Skin epidermis (tissue), 12 donors: ENCODE measurements around the gene LBX2.

Experiments
- H3K27ac ChIP-seq, 21 experiments: fragments of 200-600 bp; sonication (generic) in 11 of 21; one replicate each; pipeline ENCODE4 v1.5.0; 2020; ENCODE audit warnings: mild to moderate bottlenecking in 3 of 21, inconsistent platforms in 2 of 21, moderate library complexity in 2 of 21
- H3K4me3 ChIP-seq, 7 experiments: fragments of 200-600 bp; sonication (generic) in 2 of 7; one replicate each; pipeline ENCODE4 v1.5.0; 2020; ENCODE audit warnings: inconsistent platforms in 2 of 7, mild to moderate bottlenecking in 2 of 7, moderate library complexity in 1 of 7

Gene LBX2, protein sequence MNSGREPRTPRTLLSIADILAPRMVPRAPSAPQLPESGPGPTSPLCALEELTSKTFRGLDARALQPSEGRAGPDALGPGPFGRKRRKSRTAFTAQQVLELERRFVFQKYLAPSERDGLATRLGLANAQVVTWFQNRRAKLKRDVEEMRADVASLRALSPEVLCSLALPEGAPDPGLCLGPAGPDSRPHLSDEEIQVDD

DNA sequence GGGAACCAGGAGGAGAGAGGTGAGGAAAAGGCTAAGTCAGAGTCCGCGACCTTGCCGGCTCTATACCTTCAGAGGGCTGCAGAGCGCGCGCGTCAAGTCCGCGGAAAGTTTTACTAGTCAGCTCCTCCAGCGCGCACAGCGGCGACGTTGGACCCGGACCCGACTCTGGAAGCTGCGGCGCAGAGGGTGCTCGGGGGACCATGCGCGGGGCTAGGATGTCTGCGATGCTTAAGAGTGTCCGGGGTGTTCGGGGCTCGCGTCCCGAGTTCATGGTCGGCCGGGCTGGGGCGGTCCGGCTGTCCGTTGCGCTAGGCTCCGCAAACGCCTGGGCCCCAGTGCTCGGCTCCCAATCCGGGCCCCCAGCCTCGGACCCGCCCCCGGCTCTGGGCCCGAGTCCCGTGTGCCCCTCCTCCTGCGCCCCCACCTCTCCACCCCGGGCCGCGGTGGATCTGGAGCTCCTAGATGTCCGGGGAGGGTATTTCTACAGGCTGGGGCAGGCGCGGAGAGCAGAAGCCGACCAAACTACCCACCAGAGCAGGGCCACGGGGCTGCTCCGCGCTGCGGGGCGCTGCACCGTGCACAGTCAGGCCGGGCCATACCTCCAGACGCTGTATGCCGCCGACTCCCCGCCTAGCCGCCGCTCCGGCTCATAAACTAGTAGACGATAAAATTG is at the start of gene LBX2:
LBX2 (minus strand) TSS at position 337 of the 673 bp plus-strand sequence; CDS start at position 271, 66 bp downstream.
- Histone ChIP-seq H3K27ac (peak within 1 kb of the TSS in 2 of 21 experiments; percentile 56 to 65), H3K4me3 (peak within 1 kb of the TSS in 6 of 7 experiments; percentile 9 to 43 (median 26))

DNA sequence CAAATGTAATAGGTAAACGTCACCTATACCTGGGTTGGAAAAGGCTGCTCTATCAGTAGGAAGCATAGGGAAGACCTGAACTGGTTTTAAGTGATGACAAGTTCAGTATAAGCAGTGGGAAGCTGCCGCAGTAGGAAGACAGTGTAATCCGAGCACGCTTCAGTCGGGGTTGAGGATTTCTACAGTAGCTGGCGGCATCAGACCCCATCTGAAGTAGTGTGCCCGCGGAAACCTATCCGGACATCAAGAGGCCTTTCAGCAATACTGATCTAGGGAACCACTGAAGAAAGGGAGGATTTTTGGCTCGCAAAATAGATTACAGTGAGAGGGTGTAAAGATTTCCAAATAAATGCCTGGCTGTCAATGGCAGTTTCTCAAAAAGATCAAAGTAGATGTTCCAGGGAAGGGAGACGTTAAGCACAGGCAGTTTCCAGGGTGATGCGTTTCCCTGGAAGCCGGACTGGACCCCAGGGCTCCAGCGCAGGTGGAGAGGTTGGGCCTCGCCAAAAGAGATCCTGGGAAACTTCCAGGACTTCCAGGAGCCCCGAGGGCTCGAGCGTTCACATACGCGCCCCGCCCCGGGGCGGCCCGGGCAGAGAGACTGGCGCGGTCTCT is 49.0 kb upstream of the LBX2 start:
- Histone ChIP-seq H3K4me3 (peak overlapping the region; percentile 21 to 53 (median 47)), H3K27ac (peak overlapping the region in 19 of 21 experiments; percentile 9 to 86 (median 63))

DNA sequence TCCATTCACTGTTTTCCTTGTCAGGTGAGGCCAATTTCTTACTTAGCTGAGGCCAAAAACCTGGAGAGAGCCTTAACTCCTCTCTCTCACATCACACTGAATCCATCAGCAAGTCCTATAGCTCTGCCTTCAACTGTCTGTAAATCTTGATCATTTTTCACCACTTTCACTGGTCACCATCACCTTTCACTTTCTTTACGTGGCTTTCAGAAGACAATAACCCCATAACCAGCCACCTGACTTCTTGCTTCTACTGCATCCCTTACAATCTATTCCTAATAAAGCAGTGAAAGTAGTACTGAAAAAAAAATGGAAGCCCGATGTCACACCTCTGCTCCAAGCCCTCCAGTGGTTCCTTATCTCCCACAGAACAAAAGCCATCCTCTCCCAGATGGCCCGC is 46.6 kb upstream of the LBX2 start:
- H3K27ac ChIP-seq, result no peak overlapping the region
- no peak overlapping the region for H3K4me3 ChIP-seq

DNA sequence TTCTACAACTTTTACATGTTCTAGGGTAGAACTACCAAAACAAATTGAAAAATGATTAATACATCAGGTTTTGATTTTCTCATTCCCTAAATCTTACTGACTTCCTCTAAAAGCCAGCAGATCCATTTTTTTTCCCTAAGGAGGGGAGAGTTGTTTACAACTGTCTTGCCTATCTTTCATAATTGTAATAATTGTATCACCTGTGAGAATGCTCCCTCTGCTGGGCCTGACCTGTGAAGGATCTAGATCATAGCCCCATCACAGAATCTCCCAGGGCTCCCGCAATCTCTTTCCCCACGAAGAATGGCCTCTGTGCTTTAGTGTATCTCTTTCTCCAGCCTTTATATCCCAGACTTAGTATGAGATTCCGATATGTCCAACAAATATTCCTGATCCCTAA is 45.2 kb upstream of the LBX2 start:
- Histone ChIP-seq H3K4me3 (no peak overlapping the region), H3K27ac (no peak overlapping the region)

DNA sequence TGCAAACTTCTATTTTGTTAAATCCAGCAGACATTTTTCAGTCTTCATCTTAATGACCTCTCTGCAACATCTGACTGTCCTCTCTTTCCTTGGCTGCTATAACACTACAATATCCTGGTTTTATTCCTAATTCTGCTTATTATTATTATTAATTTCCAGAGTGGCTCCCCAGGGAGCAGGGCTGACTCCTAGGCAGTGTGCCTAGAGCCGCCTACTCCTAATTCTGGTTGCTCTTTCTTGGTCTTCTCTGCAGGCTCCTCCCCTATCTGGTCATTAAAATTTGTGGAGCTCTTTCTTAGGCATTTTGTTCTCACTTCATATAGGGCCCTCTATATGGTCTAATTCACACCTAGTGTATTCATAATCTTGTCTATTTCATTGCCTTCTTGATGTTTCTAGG is 43.6 kb upstream of the LBX2 start:
- Histone ChIP-seq H3K27ac (no peak overlapping the region), H3K4me3 (no peak overlapping the region)

DNA sequence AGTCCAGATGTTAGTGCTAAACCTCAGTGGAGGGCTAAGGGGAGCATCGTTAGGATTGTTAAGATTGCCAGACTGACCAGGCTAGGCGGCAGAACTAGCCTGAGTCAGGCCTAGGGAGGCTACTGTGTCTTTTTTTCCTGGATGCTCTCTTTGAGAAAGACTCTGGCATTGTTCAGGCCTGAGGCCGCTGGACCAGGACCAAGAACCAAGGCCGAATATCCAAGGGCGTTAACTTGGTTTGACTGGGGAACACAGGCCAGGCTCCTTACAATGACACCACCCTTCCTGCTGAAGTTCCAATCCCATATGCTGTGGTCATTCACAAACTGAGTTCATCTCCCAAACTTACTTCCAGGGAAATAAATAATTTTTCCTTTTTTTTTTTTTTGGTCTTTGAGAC is 40.9 kb upstream of the LBX2 start:
- H3K4me3 ChIP-seq, result no peak overlapping the region
- peak overlapping the region in 3 of 21 experiments; percentile 16 to 32 (median 28) for H3K27ac ChIP-seq

DNA sequence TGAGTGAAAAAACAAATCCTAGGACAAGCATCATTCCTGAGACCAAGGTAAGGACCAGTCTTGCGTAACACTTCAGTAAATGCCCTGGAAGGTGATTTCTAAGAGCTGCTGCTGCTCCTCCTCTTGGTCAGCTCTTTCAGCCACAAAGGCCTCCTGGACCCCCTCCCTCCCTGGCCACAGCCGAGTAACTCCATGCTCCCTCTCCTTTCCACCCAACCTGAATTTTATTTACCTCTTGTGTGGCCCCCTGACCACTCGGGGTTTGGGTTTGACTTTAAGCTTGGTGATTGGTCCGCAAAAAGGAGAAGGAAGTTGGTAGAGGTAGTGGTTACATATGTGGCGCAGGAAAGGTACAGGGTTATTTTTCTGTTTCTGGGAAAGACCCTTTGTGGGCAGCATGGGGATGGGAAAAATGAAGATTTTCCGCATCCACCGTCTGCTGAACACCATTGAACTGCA is 39.5 kb upstream of the LBX2 start:
- Histone ChIP-seq H3K27ac (peak overlapping the region in 1 of 21 experiments; percentile 33), H3K4me3 (no peak overlapping the region)

DNA sequence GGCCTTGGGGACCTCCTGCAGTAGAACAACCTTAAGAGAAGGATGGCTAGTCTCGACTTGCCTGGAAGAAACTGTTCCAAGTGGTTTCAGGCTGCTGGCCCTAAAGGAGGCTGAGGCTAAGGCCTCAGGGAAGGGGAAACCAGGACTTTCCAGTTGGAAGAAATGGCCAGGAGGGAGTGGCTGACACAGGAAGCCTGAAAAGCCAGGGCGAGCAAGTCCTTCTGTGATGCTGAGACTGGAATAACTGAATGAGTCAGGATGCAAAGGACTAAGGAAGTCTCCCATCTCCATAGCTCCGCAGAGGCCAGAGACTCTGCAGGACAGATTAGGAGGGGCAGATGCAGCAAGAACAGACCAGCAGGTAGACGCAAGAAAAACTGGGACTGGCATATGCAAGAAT is 37.7 kb upstream of the LBX2 start:
- Histone ChIP-seq H3K4me3 (no peak overlapping the region), H3K27ac (no peak overlapping the region)

DNA sequence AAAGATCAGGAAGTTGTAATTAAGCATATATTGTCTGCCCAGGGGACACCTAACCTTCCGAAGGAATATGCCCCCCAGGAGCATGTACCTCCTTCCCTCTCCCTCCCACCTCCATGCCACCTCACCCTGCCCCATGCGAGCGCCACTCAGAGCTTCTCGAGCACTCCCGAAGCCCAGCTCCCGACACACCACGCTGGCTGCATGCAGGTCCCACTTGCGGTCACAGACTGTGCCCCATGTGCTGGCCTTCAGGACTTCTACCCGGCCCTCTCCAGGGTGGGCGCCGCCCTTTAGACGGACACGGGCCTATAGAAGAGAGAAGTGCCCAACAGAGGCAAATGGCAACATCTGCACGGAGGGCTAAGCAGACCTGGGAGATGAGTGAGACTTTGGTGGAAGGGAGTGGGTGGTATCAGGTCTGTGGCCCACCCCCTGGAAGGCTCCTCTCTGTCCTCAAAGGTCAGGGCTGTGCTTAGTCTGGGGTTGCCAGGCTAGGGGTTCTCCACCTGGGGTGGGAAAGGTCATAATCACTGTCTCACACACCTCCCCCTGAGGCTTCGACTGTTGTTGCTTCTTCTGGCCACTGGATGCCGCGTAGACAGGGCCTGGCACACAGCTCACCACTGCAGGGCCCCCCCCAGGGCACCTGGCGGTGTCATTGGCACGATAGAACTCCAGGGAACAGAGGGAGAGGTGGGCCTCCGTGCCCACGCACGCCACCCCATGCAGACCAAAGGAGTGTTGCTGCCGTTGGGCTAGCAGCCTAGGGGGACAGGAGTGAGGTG is 37.0 kb upstream of the LBX2 start:
- H3K27ac ChIP-seq, result no peak overlapping the region
- no peak overlapping the region for H3K4me3 ChIP-seq

DNA sequence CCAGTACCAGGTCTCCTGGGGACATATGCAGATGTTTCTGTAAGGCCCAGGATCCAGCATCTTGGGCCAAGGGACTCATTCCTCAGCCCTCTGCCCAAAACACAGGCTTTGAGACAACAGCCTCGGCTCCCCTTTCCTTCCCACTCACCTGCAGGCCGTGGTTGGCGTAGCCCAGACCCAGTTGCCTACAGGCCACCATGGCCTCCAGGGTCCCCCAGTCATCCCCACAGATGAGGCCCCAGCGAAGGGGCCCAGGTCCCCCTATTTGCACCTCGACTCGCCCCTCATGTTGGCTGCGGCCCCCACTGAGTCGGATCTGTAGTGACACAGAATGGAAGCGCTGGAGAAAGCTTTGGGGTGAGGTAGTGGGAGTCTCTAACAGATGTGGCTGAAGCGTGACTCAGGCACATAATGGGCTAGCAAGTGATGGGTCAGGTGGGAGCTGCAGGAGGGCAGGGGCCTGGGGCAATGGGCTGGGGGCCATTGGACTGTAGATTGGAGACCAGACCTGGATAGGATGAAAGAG is 36.1 kb upstream of the LBX2 start:
- Histone ChIP-seq H3K4me3 (no peak overlapping the region), H3K27ac (no peak overlapping the region)

DNA sequence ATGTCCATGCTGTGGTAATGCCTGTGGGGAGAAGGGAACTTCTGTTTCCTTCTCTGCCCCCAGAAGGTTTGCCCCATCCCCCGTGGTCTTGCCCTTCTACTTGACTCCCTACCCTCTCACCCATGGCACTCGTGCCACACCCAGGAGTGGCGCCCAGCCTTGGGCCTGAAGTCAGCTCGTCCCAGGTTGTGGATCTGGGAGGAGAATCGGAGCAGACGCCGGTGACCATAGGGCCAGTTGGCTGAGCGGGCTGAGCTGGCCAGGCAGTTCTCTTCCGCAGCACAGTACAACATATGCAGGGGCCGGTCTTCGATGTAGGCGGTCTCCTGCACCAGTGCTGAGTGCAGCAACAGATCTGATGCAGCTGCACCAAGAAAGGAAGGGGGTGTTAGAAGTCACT is 35.0 kb upstream of the LBX2 start:
- H3K4me3 ChIP-seq, result no peak overlapping the region
- no peak overlapping the region for H3K27ac ChIP-seq

DNA sequence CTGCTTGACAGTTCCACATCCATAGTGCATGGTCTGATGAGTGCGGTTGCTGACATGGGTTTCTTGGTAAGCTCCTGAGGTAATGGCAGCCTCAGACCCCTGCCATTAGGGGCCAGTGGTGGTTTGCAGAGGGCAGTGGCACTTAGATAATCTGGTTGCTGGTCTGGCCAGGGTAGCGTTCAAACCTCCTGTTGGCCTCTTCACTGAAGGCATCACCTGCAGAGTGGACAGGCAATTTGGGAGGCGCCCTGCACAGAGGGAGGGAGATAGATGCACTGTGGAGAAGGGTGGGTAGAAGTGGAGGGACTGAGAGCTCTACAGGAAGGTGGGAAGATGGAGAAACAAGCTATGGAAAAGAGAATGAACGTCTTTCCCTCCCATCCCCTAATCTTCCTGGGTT is 34.1 kb upstream of the LBX2 start:
- no peak overlapping the region for H3K27ac ChIP-seq
- no peak overlapping the region for H3K4me3 ChIP-seq

DNA sequence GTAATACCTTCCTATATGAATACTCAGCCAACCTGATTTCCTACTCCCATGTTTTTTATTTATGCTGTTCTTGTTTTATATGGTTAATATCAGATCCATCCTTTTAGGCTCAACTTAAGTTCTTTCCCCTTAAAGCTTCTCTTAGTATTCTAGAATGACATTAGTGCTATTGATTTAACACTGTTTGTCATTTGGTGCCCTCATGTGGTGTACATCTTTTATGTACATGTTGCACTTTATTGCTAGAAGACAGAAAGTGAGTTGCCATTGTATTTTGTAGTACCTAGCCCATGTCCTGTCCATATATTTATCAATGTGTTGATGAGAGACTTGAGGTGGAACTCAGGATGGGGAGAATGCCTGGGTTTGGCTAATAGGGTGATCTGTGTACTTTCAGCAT is 32.8 kb upstream of the LBX2 start:
- no peak overlapping the region for H3K27ac ChIP-seq

DNA sequence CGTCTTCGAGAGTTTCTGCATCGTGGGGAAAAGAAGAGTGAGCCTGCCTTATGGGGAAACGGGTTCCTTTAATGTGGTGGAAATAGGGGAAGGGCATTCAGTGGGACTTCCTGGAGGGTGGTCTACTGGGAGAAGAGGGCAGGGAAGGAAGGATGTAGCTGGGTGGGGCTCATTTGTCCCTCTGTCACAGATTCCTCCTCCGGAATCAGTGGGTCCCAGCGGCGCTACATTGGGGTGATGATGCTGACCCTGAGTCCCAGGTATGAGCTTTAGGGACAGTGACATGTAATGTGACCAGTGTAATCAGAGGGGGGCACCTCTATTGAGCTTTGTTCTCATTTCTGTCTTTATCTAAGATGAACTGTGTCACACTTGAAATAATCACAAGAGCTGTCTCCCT is 32.3 kb upstream of the LBX2 start:
- H3K27ac ChIP-seq, result peak overlapping the region in 2 of 21 experiments; percentile 94
- no peak overlapping the region for H3K4me3 ChIP-seq

More for the DNA sequence above, 32.8 kb upstream of the LBX2 start:
- no peak overlapping the region for H3K4me3 ChIP-seq

DNA sequence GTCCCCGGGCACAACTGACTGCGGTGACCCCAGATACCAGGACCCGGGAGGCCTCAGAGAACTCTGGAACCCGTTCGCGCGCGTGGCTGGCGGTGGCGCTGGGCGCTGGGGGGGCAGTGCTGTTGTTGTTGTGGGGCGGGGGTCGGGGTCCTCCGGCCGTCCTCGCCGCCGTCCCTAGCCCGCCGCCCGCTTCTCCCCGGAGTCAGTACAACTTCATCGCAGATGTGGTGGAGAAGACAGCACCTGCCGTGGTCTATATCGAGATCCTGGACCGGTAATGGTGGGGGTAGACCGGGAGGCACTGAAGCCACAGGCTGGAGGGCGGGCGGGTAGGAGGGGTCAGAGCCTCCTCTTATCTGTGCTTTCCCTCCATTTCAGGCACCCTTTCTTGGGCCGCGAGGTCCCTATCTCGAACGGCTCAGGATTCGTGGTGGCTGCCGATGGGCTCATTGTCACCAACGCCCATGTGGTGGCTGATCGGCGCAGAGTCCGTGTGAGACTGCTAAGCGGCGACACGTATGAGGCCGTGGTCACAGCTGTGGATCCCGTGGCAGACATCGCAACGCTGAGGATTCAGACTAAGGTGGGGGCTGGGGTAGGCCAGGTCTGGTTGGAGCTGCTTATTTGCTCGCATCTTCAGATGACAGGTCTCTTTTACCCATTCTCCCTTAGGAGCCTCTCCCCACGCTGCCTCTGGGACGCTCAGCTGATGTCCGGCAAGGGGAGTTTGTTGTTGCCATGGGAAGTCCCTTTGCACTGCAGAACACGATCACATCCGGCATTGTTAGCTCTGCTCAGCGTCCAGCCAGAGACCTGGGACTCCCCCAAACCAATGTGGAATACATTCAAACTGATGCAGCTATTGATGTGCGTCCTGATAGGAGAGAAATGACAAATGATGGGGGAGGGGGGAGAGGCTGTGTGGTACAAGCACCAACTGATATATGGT is 31.1 kb upstream of the LBX2 start:
- H3K27ac ChIP-seq, result peak overlapping the region; percentile 54 to 98 (median 94)
- H3K4me3 ChIP-seq, result peak overlapping the region; percentile 91 to 96 (median 94)

DNA sequence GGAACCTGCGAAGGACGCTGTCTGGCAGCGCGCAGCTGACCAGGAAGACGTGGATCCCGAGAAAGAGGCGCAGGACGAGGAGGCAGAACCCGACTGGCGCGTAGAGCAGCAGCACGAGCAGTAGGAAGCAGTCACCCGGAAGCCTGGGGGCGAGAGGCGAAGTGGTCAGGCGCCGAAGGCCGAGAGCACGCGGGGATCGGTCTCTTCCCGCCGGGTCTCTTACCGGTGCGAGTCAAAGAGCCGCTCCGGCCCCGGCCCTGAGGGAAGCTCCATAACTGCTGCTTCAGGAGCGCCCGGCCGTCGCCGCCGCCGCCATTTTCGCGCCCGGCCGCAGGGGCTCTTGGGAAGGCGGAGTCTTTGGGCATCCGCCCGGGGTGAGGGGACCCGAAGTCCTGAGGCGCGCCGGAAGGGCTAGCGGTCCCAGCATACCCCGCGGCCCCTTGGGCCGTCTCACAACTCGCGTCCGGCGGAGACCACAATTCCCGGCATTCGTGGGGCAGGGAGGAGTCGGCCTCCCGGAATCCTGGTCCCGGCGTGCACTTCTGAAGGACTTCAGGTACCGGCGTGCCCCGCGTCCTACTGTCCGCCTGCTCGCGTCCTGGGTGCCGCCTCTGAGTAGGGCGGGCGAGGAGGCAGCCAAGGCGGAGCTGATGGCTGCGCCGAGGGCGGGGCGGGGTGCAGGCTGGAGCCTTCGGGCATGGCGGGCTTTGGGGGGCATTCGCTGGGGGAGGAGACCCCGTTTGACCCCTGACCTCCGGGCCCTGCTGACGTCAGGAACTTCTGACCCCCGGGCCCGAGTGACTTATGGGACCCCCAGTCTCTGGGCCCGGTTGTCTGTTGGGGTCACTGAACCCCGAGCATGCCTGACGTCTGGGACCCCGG is 30.2 kb upstream of the LBX2 start, which contains the start of the genes AUP1 and HTRA2:
AUP1 (minus strand) TSS at position 350 of the 882 bp plus-strand sequence; CDS start at position 273, 77 bp downstream.
HTRA2 (plus strand) TSS at position 577 of the 882 bp plus-strand sequence; CDS start at position 651, 74 bp downstream.
- Histone ChIP-seq H3K4me3 (peak within 1 kb of the TSS; percentile 91 to 96 (median 94)), H3K27ac (peak within 1 kb of the TSS; percentile 77 to 98 (median 94))

DNA sequence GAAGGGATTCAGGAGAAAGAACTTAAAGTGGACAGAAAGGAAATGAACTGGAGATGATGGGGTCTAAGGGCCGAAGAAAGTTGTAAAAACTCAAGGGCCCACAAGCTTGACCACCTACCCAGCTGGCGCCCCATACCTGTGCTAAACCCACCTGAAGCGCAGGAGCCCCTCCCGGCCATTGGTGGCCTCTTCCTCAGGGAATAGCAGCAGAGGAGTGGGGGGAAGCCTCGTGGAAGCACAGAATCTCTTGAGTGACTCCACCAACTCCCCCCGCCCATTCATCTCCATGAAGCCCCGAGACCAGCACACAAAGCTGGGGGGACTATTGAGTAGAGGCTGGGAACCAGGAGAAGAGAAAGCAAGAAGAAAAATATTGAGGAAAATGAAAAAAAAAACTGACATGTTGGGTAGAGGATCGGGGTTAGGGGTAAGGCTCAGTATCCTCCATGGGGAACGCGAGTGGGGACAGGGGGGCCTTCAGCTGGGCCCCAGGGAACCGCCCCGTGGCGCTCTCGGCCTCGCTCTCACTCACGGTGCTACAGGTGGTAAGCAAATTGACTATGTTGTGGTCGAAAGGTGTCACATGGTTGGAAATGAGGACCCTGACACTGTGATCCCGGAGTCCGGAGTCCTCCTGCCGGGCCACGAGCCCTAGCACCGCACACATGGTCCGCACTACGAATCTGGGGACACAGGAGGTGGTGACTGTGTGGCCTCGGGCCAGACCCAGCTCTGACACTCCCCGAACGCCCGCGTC is 29.4 kb upstream of the LBX2 start:
- peak overlapping the region; percentile 77 to 98 (median 94) for H3K27ac ChIP-seq
- peak overlapping the region; percentile 91 to 96 (median 94) for H3K4me3 ChIP-seq
